Brain pericyte (primary cell): ENCODE measurements around the gene TMEM256.

Experiments used
- DNase-seq: peaks from one replicate; pipeline ENCODE4 v3.0.0-alpha.2; 2012; ENCODE audit warnings: low read depth, low spot score

Gene TMEM256

GRCh38 chr17:7408252-7408727 is 4.4 kb upstream of the TMEM256 start:
- no peak for DNase-seq

GRCh38 chr17:7407485-7408251 is 3.8 kb upstream of the TMEM256 start, which contains the start of gene NLGN2:
NLGN2 (plus strand) TSS chr17:7407845; CDS start chr17:7408256, 411 bp downstream.
- no peak for DNase-seq

- no peak for DNase-seq
These were observed 3.2 kb upstream of the TMEM256 start for GRCh38 chr17:7407082-7407481.

- no peak for DNase-seq
These were observed 2.4 kb upstream of the TMEM256 start for GRCh38 chr17:7406235-7406825.

DNA sequence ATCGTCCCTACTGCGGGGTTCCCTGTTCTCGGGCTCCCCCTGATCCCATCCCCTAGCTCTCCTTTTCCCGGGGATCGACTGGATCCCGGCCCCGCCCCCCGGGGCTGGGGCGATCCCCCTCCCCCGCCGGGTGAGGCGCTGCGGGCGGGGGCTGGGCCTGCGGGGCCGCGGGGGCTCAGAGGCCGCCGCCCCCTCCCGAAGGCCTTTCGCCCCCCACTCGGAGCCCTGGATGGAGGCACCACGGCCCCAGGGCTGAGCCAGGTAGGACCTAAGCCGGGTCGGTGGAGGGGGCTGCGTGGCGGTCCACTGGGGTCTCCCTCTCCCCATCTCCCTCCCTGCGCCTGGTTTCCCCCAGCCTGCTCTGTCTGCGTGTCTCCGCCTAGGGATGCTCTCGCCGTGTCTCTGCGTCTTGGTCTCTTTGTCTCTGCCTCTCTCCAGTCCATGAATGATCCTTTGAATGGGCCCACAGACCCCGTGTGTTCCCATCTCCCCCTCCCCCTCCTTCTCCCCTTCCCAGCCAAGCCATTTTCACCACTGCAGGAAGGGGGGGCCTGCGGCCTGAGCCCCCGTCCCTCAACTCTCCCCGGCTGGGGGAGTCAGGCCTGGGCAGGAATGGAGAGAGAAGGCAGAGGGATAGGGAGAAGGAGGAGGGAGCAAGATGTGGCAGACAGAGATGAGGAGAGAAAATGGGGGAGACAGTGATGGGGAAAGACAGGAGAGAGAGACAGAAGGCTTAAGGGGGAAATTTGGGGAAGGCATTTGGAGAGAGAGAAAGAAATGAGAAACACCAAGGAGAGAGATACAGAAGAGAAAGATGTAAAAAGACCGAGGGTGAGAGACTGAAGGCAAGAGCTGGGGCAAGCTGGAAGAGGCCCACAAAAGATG is 1.7 kb upstream of the TMEM256 start:
- no peak for DNase-seq

DNA sequence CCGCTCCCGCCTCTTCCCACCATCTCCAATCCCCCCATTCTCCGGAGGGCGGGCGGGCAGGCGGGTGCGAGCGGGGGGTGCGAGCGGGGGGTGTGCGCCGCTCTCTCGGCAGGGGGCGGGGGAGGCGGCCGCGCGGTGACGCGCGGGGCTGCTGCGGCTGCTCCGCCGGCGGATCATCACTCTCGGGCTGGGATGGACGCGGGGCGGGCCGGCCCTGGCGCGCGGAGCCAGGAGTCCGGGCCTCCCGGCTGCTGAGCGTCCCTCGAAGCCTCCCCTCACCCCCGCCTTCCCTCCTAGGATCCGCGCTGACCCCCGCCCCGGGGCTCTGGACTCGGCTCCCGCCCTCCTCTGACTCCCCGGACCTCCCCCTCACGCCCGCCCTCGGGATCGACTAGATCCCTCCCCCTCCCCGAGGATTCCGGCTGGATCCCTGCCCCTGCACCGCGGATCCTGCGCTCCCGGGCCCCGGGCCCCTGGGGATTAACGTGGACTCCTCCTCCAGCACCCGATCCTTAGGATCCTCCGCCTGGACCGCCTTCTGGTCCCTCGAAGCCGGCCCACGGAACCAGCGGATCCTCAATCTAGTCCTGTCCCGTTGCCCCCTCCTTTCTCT is 946 bp upstream of the TMEM256 start:
- no peak for DNase-seq

- DNase-seq: no peak
These were observed 245 bp downstream of the TMEM256 start for GRCh38 chr17:7403727-7403976.

DNA sequence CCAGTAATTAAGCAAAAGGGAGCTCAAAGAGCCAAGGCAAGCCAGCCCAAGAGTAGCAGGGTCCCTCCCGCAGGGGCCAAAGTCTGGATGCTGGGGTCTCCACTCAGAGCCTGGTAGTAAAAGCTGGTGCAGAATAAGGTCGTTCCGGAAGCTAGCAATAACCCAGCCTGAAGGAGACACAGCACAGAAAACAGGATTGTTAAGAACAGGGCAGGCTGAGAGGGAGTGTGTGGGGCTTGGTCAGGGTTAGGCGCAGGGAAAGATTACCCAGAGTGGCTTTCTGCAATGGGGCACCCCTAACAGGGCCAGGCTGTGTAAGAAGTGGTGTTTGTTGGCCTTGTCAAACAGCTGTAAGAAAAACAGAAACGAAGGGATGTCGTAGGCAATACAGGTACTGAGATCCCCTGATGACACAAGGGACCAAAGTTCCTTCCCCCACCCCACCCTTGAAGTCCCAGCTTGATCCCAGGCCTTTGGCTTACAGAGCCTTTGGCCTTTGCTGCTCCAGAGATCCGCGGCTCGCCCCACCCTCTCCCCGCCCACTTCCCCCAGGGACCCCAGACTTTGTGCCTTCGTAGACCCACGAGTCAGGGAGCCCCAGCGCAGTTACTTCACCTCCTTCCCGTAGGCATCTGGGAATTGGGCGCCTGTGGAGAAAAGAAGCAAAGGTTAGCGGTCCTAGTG is 712 bp downstream of the TMEM256 start:
- DNase-seq: no peak

GRCh38 chr17:7398612-7399011 is 5.3 kb downstream of the TMEM256 start:
- no peak for DNase-seq

GRCh38 chr17:7396147-7396546 is 7.8 kb downstream of the TMEM256 start:
- DNase-seq: no peak

DNA sequence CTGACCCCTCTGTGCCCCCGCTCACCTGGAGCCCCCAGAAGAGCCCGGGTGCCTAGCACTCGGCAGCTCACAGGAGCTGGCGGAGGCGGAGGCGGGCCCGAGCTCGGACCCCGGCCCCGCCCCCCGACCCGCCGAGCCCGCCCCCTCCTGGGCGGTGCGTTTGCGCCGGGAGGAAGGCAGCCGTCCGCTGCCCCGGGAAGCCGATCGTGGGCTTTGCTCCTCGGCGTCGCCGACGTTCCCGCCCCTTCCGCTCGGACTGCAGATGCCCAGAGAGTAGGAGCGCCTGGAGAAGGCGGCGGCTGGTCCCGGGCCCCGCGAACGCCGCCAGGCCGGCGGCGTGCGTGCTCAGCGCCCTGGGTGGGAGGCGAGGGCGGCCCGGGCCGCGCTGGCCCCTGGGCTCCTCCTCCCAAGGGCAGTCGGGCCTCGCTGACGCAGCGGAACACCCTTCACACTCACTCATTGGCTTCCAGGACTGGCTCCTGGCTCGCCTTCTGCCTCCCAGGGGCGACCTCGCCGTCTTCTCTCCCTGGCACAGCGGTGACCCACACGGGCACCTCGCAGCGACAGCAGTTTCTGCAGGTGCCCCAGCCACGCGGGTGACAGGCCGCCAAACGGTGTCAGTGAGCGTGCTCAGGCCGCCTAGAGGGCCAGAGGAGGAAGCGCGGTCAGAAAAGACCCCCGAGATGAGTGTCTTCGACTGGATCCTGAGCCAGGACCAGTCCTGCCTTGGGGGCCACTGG is 9.3 kb downstream of the TMEM256 start, which contains the start of gene PLSCR3:
TSS of gene PLSCR3 (minus strand) at position 74 of the 740 bp plus-strand sequence. CDS start 415 bp downstream, outside the sequence.
- DNase-seq: peak; percentile 53

DNA sequence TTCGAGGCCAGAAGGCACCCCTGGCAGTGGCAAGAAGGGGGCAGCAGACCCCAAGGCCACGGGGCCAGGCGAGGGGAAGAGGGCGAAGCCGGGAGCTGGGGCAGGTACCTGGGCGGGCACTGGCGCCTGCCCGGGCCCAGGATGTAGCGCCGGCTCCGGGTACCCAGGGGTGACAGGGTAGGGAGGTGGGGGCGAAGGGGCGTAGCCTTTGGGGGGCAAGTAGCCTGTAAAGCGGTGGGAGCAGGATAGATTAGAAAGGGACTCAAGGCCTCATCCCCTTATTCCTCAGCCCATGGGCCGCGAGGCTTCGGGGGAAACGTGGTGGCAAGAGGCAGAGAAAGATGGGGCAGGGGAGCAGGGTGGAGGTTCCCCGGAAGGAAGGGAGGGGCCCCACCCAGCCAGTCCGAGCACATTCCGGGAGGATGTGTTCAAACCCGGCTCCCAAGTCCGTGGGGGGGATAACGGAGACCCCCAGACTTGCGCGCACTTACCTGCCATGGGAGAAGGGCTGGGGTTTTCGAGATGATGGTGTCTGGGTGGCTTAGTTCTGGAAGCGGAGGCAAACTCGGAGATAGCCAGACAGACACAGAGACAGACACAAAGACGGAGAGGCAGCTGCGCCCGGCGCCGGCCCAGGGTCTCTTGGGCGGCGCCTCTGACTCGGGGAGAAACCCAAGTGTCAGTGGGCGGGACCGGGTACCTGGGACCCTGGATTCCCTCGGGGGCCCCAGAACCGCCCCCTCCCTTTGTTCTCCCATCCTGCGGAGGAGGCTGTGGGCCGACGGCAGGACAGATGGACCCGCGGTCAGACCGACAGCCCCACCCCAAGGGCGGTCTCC is 10.1 kb downstream of the TMEM256 start:
- DNase-seq: no peak

DNA sequence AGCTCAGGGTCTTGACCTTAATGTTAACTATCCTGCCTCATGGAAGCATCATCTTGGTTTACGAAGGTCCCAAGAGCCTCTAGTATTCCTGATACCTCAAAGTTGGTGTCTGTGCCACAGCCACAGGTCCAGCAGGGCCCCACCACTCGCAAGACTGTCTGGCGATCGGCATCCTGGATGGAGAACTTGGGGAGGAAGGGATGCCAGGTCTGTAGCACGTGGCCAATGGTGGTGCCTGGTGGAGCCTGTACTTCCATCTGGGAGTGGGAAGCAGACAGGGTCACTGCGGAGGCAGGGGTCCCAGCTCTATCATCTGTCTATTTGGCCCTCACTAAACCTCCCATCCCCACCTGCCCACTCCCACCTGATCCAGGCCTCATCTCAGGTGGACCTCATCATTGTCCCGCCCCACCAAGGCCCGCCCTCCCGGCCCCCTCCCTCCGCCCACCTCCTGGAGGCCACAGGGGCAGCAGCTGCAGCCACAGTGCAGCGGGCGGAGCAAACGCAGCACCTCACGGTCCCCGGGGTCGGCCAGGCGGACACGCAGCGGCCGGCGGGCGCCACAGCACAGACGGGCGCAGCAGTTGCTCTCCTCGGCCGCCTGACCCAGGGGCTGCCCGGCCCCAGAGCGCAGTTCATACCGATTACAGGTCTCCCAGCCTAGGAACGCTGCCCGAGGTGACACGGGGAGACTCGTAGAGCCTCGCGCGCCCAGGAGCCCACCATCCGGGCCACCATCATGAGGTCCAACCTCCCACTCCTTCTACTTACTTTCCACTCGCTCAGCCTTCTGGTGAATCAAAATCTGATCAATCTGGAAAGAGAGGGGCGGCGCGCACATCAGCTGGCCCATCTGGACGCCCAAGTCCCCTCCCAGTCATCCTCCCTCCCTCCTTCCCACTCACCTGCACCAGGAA is 10.9 kb downstream of the TMEM256 start:
- DNase-seq: no peak

DNA sequence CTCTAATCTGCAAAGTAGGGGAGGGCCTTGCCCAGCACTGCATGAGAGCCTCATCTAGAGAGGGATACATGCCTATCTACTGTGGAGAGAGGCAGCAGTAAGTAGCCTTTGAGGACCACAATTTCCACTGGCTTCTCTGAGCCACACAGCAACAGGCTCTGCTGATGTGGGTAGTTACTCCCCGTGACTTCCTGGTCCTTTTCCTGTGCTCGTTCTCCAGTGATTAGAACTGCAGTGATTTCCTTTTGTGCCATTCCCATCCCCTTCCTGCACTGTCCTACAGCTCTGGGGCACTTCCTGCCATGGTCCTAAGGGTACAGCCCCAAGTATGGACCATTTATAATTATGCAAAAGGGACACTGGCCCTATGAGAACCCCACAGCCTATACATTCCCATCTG is 12.6 kb downstream of the TMEM256 start:
- no peak for DNase-seq

GRCh38 chr17:7389924-7390910 is 13.7 kb downstream of the TMEM256 start:
- DNase-seq: no peak

- no peak for DNase-seq
These were observed 15.0 kb downstream of the TMEM256 start for GRCh38 chr17:7388856-7389255.

- DNase-seq: no peak
These were observed 19.3 kb downstream of the TMEM256 start for GRCh38 chr17:7384489-7385081.
